ENCODE results near the gene RRP12. TPM values are rescaled to one million over a fixed set of nuclear protein-coding genes. Genes with fewer than 3 reads are reported as not detected.

Gene RRP12
- total RNA-seq, 2 donors from 2014 or later: 33.0 to 34.7 TPM

DNA sequence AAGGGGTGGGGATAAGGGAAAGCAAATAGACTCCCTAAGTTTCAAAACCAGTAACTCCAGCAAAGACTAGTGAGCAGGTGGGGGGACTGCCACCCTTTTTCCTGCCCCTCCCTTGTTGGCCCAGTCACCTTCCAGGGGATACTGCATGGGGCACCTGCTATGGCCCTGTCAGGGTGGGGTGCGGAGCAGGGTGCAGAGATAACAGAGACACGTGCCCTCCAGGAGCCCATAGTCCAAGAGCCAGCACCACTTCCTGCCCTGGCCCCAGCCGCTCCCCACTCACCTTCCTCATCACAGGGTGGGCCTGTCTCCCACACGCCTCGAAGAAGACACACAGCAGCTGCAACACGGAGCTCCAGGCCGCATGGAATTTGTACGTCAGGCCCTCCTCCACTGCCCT is 20.6 kb downstream of the RRP12 start:
- Histone ChIP-seq H3K36me3 (ENCODE audit: control insufficient read depth, insufficient read depth, low read length) (peaks cover 32% of the 10 kb centered on the region), H3K4me1 (ENCODE audit: control insufficient read depth, insufficient read depth, low read length) (no peaks in the 10 kb centered on the region), H3K9ac (ENCODE audit: extremely low read depth, low read length, poor library complexity, severe bottlenecking) (no peak overlapping the region), H3K27ac (ENCODE audit: low read depth, low read length) (no peak overlapping the region), H3K27me3 (ENCODE audit: control insufficient read depth, insufficient read depth, low read length, poor library complexity, severe bottlenecking) (no peaks in the 10 kb centered on the region), H3K4me3 (ENCODE audit: low read length) (no peak overlapping the region), H3K9me3 (ENCODE audit: control insufficient read depth, low read length) (no peaks in the 10 kb centered on the region)
- TF ChIP-seq, protein P1, sequence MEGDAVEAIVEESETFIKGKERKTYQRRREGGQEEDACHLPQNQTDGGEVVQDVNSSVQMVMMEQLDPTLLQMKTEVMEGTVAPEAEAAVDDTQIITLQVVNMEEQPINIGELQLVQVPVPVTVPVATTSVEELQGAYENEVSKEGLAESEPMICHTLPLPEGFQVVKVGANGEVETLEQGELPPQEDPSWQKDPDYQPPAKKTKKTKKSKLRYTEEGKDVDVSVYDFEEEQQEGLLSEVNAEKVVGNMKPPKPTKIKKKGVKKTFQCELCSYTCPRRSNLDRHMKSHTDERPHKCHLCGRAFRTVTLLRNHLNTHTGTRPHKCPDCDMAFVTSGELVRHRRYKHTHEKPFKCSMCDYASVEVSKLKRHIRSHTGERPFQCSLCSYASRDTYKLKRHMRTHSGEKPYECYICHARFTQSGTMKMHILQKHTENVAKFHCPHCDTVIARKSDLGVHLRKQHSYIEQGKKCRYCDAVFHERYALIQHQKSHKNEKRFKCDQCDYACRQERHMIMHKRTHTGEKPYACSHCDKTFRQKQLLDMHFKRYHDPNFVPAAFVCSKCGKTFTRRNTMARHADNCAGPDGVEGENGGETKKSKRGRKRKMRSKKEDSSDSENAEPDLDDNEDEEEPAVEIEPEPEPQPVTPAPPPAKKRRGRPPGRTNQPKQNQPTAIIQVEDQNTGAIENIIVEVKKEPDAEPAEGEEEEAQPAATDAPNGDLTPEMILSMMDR (conservative IDR thresholded peaks at IDR 0.05): no peak
- no peak overlapping the region for H3K4me3 Mint-ChIP-seq
- no peaks in the 10 kb centered on the region for H3K4me1 Mint-ChIP-seq
- no peaks in the 10 kb centered on the region for H3K27me3 Mint-ChIP-seq (ENCODE audit: insufficient read depth)
- peaks cover 30% of the 10 kb centered on the region for H3K36me3 Mint-ChIP-seq (ENCODE audit: low read depth)
- no peaks in the 10 kb centered on the region for H3K9me3 Mint-ChIP-seq
- H3K27ac Mint-ChIP-seq: peak overlapping the region; percentile 68
- 90 to 95% methylated on average over 5 to 8 of the region's 8 CpGs for WGBS, 2 experiments (ENCODE audit: insufficient coverage in 1 of 2, insufficient read length in 1 of 2)
- DNase-seq: peak; percentile 31

DNA sequence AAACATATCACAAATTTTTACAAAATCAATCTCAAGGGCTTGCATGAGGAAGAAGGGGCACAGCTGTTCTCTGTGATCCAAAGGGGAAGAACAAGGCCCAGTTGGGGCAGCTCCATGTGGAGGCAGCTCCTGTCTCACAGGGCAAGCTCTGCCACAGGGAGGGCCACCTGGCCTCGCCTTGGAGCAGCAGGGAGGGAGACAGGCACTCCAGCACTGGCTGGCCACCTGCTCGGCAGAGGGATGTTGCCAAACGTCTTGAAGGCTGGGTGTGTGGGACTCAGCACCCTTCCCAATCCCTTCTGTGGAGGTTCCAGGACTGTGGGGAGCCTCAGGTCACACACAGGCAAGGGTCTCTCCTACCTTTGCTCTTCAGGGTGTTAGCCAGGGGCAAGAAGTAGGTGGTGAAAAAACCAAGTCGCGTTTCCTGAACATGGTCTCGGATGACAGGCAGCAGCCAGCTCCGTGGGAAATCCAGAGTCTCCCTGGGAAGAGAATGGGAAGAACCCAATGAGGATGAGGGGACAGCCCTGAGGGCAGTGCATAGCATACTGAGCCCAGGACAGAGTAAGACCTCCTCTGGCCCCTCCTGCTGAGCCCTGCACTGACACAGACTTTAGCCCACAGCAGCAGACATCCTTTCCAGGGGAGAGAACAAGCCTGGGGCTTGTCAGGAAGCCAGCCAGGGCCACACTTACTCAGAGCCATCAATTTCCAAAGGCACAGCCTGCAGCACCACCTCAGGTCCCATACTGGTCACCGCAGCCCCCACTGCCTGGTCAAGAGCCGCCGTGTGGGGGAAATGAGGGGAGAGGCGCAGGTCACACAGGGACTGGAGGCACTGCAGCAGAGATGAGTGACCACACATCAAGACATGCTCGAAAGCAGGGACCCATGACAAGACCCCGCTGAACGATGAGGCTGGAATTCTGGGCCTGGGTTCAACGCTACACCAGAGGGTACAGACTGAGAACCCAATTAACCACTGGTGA is 21.9 kb downstream of the RRP12 start:
- 85 to 87% methylated on average over 12 to 15 of the region's 15 CpGs for WGBS, 2 experiments (ENCODE audit: insufficient coverage in 1 of 2, insufficient read length in 1 of 2)

DNA sequence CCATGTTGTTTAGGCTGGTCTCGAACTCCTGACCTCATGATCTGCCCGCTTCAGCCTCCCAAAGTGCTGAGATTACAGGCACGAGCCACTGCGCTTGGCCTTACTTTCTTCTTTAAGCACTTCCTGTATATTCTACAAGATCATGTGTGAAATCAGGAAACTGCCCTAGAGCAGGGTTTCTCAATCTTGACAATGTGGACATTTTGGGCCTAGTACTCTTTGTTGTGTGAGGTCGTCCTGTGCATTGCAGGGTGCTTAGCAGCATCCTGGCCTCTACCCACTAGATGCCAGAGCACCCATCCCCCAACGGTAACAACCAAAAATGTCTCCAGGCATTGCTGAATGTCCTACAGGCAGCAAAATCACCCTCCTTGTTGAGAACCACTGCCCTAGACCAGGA is 24.7 kb downstream of the RRP12 start:
- DNase-seq: no peak
- no peaks in the 10 kb centered on the region for H3K9me3 Mint-ChIP-seq
- H3K4me3 ChIP-seq (ENCODE audit: low read length): no peak overlapping the region
- H3K27ac ChIP-seq (ENCODE audit: low read depth, low read length): no peak overlapping the region
- TF ChIP-seq, protein P1 (conservative IDR thresholded peaks at IDR 0.05): no peak
- H3K4me3 Mint-ChIP-seq: no peak overlapping the region
- H3K4me1 Mint-ChIP-seq: no peaks in the 10 kb centered on the region
- H3K4me1 ChIP-seq (ENCODE audit: control insufficient read depth, insufficient read depth, low read length): no peaks in the 10 kb centered on the region
- H3K36me3 Mint-ChIP-seq (ENCODE audit: low read depth): peaks cover 43% of the 10 kb centered on the region
- H3K9me3 ChIP-seq (ENCODE audit: control insufficient read depth, low read length): no peaks in the 10 kb centered on the region
- peaks cover 50% of the 10 kb centered on the region for H3K36me3 ChIP-seq (ENCODE audit: control insufficient read depth, insufficient read depth, low read length)
- no peak overlapping the region for H3K9ac ChIP-seq (ENCODE audit: extremely low read depth, low read length, poor library complexity, severe bottlenecking)
- H3K27me3 ChIP-seq (ENCODE audit: control insufficient read depth, insufficient read depth, low read length, poor library complexity, severe bottlenecking): no peaks in the 10 kb centered on the region
- H3K27me3 Mint-ChIP-seq (ENCODE audit: insufficient read depth): no peaks in the 10 kb centered on the region
- WGBS, 2 experiments (ENCODE audit: insufficient coverage in 1 of 2, insufficient read length in 1 of 2): 81 to 95% methylated on average over 5 to 6 of the region's 6 CpGs
- H3K27ac Mint-ChIP-seq: no peak overlapping the region

More for the DNA sequence above, 21.9 kb downstream of the RRP12 start:
- Mint-ChIP-seq H3K36me3 (ENCODE audit: low read depth) (peaks cover 25% of the 10 kb centered on the region), H3K27me3 (ENCODE audit: insufficient read depth) (no peaks in the 10 kb centered on the region), H3K4me3 (no peak overlapping the region), H3K4me1 (no peaks in the 10 kb centered on the region), H3K27ac (no peak overlapping the region), H3K9me3 (no peaks in the 10 kb centered on the region)
- H3K9me3 ChIP-seq (ENCODE audit: control insufficient read depth, low read length): no peaks in the 10 kb centered on the region
- H3K4me1 ChIP-seq (ENCODE audit: control insufficient read depth, insufficient read depth, low read length): no peaks in the 10 kb centered on the region
- no peak overlapping the region for H3K9ac ChIP-seq (ENCODE audit: extremely low read depth, low read length, poor library complexity, severe bottlenecking)
- H3K4me3 ChIP-seq (ENCODE audit: low read length): no peak overlapping the region
- peaks cover 36% of the 10 kb centered on the region for H3K36me3 ChIP-seq (ENCODE audit: control insufficient read depth, insufficient read depth, low read length)
- TF ChIP-seq, protein P1 (conservative IDR thresholded peaks at IDR 0.05): no peak
- H3K27me3 ChIP-seq (ENCODE audit: control insufficient read depth, insufficient read depth, low read length, poor library complexity, severe bottlenecking): no peaks in the 10 kb centered on the region
- H3K27ac ChIP-seq (ENCODE audit: low read depth, low read length): no peak overlapping the region
- peak; percentile 48 for DNase-seq
